ENCODE measurements around the gene USP53. TPM values are rescaled to one million over a fixed set of nuclear protein-coding genes. Genes with fewer than 3 reads are reported as not detected.

The USP53 gene
- total and polyA plus RNA-seq, 9 of the 15 experiments (the other 6 are each of a cell fraction or from before 2014, with no cell fraction given), result 2.9 to 9.6 (median 8.3) TPM

DNA sequence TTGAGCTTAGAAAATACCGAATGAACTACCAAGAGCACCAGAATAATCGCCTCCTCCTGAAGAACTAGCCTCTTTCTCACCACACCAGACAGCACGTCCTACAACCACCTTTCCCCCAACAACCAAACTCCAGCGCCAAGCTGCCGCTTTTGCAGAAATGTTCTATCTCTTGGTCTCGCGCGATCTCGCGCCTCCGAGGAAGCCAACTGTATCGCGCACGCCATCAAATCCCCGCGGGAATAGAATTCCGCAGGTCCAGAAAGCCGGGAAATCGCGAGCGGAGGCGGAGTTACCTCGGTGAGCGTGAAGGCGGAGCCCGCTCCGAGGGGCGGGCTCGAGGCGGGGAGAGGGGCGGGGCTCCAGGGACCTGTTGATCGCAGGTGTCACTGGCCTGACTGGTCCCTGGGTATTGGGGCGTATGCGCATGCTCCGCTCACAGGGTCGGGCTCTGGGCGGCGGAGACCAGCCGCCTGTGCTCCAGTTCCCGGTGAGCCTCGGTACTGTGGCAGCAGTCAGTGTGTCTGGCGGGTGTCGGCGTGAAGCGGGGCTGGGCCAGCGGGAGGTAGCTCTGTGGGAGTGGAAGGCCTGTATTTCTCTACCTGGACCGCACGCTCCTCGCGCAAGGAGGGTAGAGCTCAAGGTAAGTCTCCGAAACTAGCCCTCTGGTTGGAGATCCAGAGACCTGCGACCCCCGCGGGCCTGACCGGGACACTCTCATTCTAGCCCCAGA lies at the start of gene USP53 (continued):
- no peak for TF ChIP-seq GABPB2 (CRISPR knock-in tag; conservative IDR thresholded peaks at IDR 0.05)
- TF ChIP-seq CHD1 (IDR thresholded peaks at IDR 0.05; ENCODE audit: low read length), result no peak
- TF ChIP-seq NFXL1 (CRISPR knock-in tag; IDR thresholded peaks at IDR 0.05), result no peak
- no peak for TF ChIP-seq HNRNPL (IDR thresholded peaks at IDR 0.05; ENCODE audit: low read depth, low read length)
- TF ChIP-seq RBM39 (optimal IDR thresholded peaks at IDR 0.05; ENCODE audit: low read depth, low read length), result no peak
- TF ChIP-seq MBD2 (IDR thresholded peaks at IDR 0.05; ENCODE audit: borderline replicate concordance, low read depth), result 0 out of 2 replicates have a peak, but pooled peaks have one; percentile 34
- TF ChIP-seq ZNF639 (CRISPR knock-in tag; conservative IDR thresholded peaks at IDR 0.05 in 1 of 2, IDR thresholded peaks at IDR 0.05 in 1 of 2), result 0 out of 4 replicates have a peak, but pooled peaks of 1 of the 2 experiments have one; percentile 43
- no peak for TF ChIP-seq CUX1 (CRISPR knock-in tag; IDR thresholded peaks at IDR 0.05)
- TF ChIP-seq FOS (IDR thresholded peaks at IDR 0.05; ENCODE audit: extremely low read depth, insufficient read length), result no peak
- no peak for TF ChIP-seq ID3 (CRISPR knock-in tag; IDR thresholded peaks at IDR 0.05)
- 0 out of 2 replicates have a peak, but pooled peaks have one; percentile 24 for TF ChIP-seq ID3 (tag; IDR thresholded peaks at IDR 0.05)
